HG02938 (cell line): ENCODE results near the gene IL15RA.

ENCODE experiments used
- ATAC-seq: cut with Tn5 transposase; IDR thresholded peaks from one replicate; pipeline ENCODE4 v1.9.1; 2021; ENCODE audit warnings: mild to moderate bottlenecking, moderate library complexity; ENCODE audit not compliant: unreplicated experiment

Gene IL15RA

GRCh38 chr10:5977471-5978229, at the start of gene IL15RA:
IL15RA (minus strand) TSS chr10:5977543; CDS start chr10:5977492, 51 bp downstream.
- ATAC-seq: peak; percentile 60

- ATAC-seq: no peak
These were observed 48.4 kb upstream of the IL15RA start for GRCh38 chr10:6025683-6026255.

GRCh38 chr10:6024334-6024682, 47.0 kb upstream of the IL15RA start:
- ATAC-seq: no peak

- ATAC-seq: no peak
These were observed 46.5 kb upstream of the IL15RA start for GRCh38 chr10:6023661-6024333.

- ATAC-seq: no peak
These were observed 45.3 kb upstream of the IL15RA start for GRCh38 chr10:6022660-6023059.

GRCh38 chr10:6020826-6021225, 43.5 kb upstream of the IL15RA start:
- ATAC-seq: no peak

- no peak for ATAC-seq
These were observed 42.5 kb upstream of the IL15RA start for GRCh38 chr10:6019796-6020195.

GRCh38 chr10:6019010-6019782, 41.9 kb upstream of the IL15RA start:
- no peak for ATAC-seq

- ATAC-seq: no peak
These were observed 41.1 kb upstream of the IL15RA start for GRCh38 chr10:6018422-6018821.

- ATAC-seq: no peak
These were observed 40.5 kb upstream of the IL15RA start for GRCh38 chr10:6017781-6018354.

- no peak for ATAC-seq
These were observed 37.0 kb upstream of the IL15RA start for GRCh38 chr10:6014241-6014761.

- no peak for ATAC-seq
These were observed 36.3 kb upstream of the IL15RA start for GRCh38 chr10:6013413-6014192.

GRCh38 chr10:6012121-6012905, 35.0 kb upstream of the IL15RA start:
- no peak for ATAC-seq

GRCh38 chr10:6011558-6011957, 34.2 kb upstream of the IL15RA start:
- no peak for ATAC-seq

- ATAC-seq: no peak
These were observed 33.2 kb upstream of the IL15RA start for GRCh38 chr10:6010569-6010968.

GRCh38 chr10:6009961-6010360, 32.6 kb upstream of the IL15RA start:
- no peak for ATAC-seq

- no peak for ATAC-seq
These were observed 31.8 kb upstream of the IL15RA start for GRCh38 chr10:6009150-6009549.

GRCh38 chr10:6008497-6009142, 31.3 kb upstream of the IL15RA start:
- ATAC-seq: no peak

GRCh38 chr10:6006991-6007390, 29.6 kb upstream of the IL15RA start:
- ATAC-seq: no peak
